HG02623 (cell line): ENCODE data around the gene FLAD1.

Experiments
- ATAC-seq: cut with Tn5 transposase; IDR thresholded peaks from one replicate; pipeline ENCODE4 v1.9.1; 2021; ENCODE audit warnings: moderate library complexity; ENCODE audit not compliant: unreplicated experiment

Gene FLAD1

GRCh38 chr1:155034318-155035208, 51.4 kb downstream of the FLAD1 start:
- ATAC-seq = no peak

- no peak for ATAC-seq
These were observed 52.8 kb downstream of the FLAD1 start for GRCh38 chr1:155035936-155036335.

- no peak for ATAC-seq
These were observed 53.9 kb downstream of the FLAD1 start for GRCh38 chr1:155037043-155037442.

GRCh38 chr1:155037851-155038441, 54.8 kb downstream of the FLAD1 start:
- no peak for ATAC-seq

- no peak for ATAC-seq
These were observed 55.6 kb downstream of the FLAD1 start for GRCh38 chr1:155038602-155039307.

- ATAC-seq = no peak
These were observed 56.1 kb downstream of the FLAD1 start for GRCh38 chr1:155039308-155039669.

GRCh38 chr1:155040358-155041093, 57.4 kb downstream of the FLAD1 start:
- no peak for ATAC-seq
